Sigmoid colon (tissue), 3 donors: ENCODE measurements around the gene CYB5A.

ENCODE experiments used
- POLR2A ChIP-seq, 2 donors: fragments of 450-650 bp; IDR thresholded peaks; one replicate each; pipeline ENCODE4 v1.6.1; 2016; ENCODE audit warnings: antibody characterized with exemption in 2 of 2, mild to moderate bottlenecking in 2 of 2, moderate library complexity in 2 of 2
- TF ChIP-seq, protein P1 (sequence below), 4 experiments: fragments of 450-650 bp in 3 of 4; fragments of 200-600 bp in 1 of 4; IDR thresholded peaks; one replicate each; pipeline ENCODE4 v1.5.1; 2016 to 2019; ENCODE audit warnings: antibody characterized with exemption in 4 of 4, mild to moderate bottlenecking in 3 of 4, moderate library complexity in 2 of 4

DNA sequence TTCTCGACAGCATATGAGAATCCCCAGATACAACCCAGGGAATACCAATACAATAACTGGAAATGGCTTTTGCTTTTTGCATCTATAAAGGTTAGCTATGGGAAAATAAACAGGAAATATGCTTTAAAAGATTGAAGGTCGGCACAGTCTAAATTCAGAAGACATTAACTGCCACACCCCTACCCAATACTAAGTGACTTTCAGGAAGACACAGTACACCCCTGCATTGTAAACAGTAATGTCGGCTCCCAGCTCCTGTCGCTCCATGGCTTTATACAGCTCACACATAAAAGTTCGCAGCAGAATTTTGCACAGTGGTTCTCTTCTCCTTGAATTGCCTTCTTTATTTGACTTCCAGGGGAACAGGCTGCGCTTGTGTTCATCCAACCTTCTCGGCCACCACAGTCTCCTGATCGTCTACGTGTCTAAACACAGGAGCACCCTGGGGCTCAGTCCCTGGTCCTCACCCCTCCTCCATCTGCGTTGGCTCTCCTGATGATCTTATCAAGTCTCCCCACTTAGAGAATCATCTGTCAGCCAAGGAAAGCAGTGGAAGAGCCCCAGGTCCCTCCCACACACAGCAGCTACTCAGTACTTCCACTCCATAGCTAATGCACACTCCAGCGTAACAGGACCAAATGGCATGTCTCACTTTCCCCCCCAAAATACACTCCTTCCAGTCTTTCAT, 22.7 kb downstream of the CYB5A start:
- TF ChIP-seq, protein P1, sequence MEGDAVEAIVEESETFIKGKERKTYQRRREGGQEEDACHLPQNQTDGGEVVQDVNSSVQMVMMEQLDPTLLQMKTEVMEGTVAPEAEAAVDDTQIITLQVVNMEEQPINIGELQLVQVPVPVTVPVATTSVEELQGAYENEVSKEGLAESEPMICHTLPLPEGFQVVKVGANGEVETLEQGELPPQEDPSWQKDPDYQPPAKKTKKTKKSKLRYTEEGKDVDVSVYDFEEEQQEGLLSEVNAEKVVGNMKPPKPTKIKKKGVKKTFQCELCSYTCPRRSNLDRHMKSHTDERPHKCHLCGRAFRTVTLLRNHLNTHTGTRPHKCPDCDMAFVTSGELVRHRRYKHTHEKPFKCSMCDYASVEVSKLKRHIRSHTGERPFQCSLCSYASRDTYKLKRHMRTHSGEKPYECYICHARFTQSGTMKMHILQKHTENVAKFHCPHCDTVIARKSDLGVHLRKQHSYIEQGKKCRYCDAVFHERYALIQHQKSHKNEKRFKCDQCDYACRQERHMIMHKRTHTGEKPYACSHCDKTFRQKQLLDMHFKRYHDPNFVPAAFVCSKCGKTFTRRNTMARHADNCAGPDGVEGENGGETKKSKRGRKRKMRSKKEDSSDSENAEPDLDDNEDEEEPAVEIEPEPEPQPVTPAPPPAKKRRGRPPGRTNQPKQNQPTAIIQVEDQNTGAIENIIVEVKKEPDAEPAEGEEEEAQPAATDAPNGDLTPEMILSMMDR (IDR thresholded peaks at IDR 0.05) = no peak
- TF ChIP-seq POLR2A (IDR thresholded peaks at IDR 0.05) = no peak
